Naive thymus-derived CD4-positive, alpha-beta T cell (primary cell): ENCODE data around the gene TBX4. TPM values are rescaled to one million over a fixed set of nuclear protein-coding genes. Genes with fewer than 3 reads are reported as not detected.

ENCODE experiments used
- ATAC-seq: fragments of 150-1000 bp; cut with Tn5 transposase; 2 replicates; pipeline ENCODE4 v1.10.0; 2021; ENCODE audit warnings: mild to moderate bottlenecking, moderate library complexity
- CTCF ChIA-PET: fragments of 350-600 bp; sonication (Branson Sonifier 250); formaldehyde crosslinking; loops from one replicate; lab custom pipeline; 2021; ENCODE audit warnings: antibody characterized with exemption; lab: Charles Lee
- POLR2A ChIA-PET: fragments of 350-600 bp; sonication (Branson Sonifier 250); formaldehyde crosslinking; loops from one replicate; lab custom pipeline; 2021; ENCODE audit warnings: antibody characterized with exemption, inconsistent platforms; lab: Charles Lee
- DNase-seq, 9 donors: peaks; one replicate each; pipeline versions ENCODE4 v3.0.0 to v3.0.0-alpha.2; 2020 to 2022; ENCODE audit warnings: mixed read lengths in 1 of 9
- H3K27ac ChIP-seq: one replicate; pipeline ENCODE4 v1.7.0; 2013; ENCODE audit warnings: mild to moderate bottlenecking, low read depth, low read length, moderate library complexity
- H3K27me3 ChIP-seq, 2 donors: one replicate each; pipeline ENCODE4 v1.7.0; 2013; ENCODE audit warnings: low read length in 2 of 2, mild to moderate bottlenecking in 2 of 2, moderate library complexity in 2 of 2; ENCODE audit not compliant: control insufficient read depth in 2 of 2, insufficient read depth in 2 of 2
- H3K36me3 ChIP-seq, 3 experiments: 1 replicate in 2 of 3; 2 replicates in 1 of 3; pipeline ENCODE4 v1.7.0; 2013; ENCODE audit warnings: low read length in 3 of 3, mild to moderate bottlenecking in 3 of 3, moderate library complexity in 1 of 3; ENCODE audit not compliant: insufficient read depth in 3 of 3, control insufficient read depth in 2 of 3
- H3K4me1 ChIP-seq, 2 donors: one replicate each; pipeline ENCODE4 v1.7.0; 2013; ENCODE audit warnings: low read length in 2 of 2, mild to moderate bottlenecking in 2 of 2, moderate library complexity in 1 of 2; ENCODE audit not compliant: control insufficient read depth in 2 of 2, insufficient read depth in 2 of 2
- H3K4me3 ChIP-seq: 2 replicates; pipeline ENCODE4 v1.7.0; 2013; ENCODE audit warnings: mild to moderate bottlenecking, low read length
- H3K9me3 ChIP-seq, 3 experiments: 1 replicate in 2 of 3; 2 replicates in 1 of 3; pipeline ENCODE4 v1.7.0; 2013; ENCODE audit warnings: low read length in 3 of 3; ENCODE audit not compliant: control insufficient read depth in 2 of 3
- H3K27ac Mint-ChIP-seq, 9 donors: one replicate each; pipeline ENCODE4 v1.8.0; 2020 to 2022; ENCODE audit warnings: mixed read lengths in 9 of 9, mild to moderate bottlenecking in 8 of 9, moderate library complexity in 5 of 9, inconsistent platforms in 2 of 9
- H3K27me3 Mint-ChIP-seq, 5 donors: one replicate each; pipeline ENCODE4 v1.8.0; 2021 to 2022; ENCODE audit warnings: mixed read lengths in 5 of 5, mild to moderate bottlenecking in 1 of 5
- H3K36me3 Mint-ChIP-seq, 5 donors: one replicate each; pipeline ENCODE4 v1.8.0; 2020 to 2022; ENCODE audit warnings: mixed read lengths in 5 of 5, mild to moderate bottlenecking in 3 of 5, inconsistent platforms in 1 of 5
- H3K4me1 Mint-ChIP-seq, 7 donors: one replicate each; pipeline ENCODE4 v1.8.0; 2020 to 2022; ENCODE audit warnings: mixed read lengths in 7 of 7, mild to moderate bottlenecking in 3 of 7, inconsistent platforms in 1 of 7
- H3K4me3 Mint-ChIP-seq, 10 donors: one replicate each; pipeline ENCODE4 v1.8.0; 2020 to 2022; ENCODE audit warnings: mild to moderate bottlenecking in 10 of 10, mixed read lengths in 10 of 10, moderate library complexity in 6 of 10, inconsistent platforms in 2 of 10
- H3K9me3 Mint-ChIP-seq, 11 donors: one replicate each; pipeline ENCODE4 v1.8.0; 2020 to 2022; ENCODE audit warnings: mixed read lengths in 11 of 11, mild to moderate bottlenecking in 4 of 11, inconsistent platforms in 1 of 11, moderate library complexity in 1 of 11
- intact Hi-C, 2 donors: fragments of 100-400 bp; cut with micrococcal nuclease; formaldehyde crosslinking; loops; one replicate each; pipeline ENCODE4 v1.15.1; 2023
- polyA plus RNA-seq, 2 donors: library from polyadenylated mRNA; unstranded; fragments of 300-500 nt; fragmentation: Illumina TruSeq; gene quantifications; one replicate each; pipeline ENCODE4 v1.2.3, GENCODE V29; 2021
- total RNA-seq, 6 experiments: library from RNA in 5 of 6; stranded (reverse) in 5 of 6; gene quantifications; 1 replicate in 5 of 6; 2 replicates in 1 of 6; pipeline ENCODE4 v1.2.3 and lab custom pipeline; 2021 to 2026

Gene TBX4
- total and polyA plus RNA-seq, 7 experiments from 2014 or later = not detected

GRCh38 chr17:61460796-61461585, 8.8 kb downstream of the TBX4 start:
- intact Hi-C loops = no loop called here
- Histone ChIP-seq H3K4me3 (no peak overlapping the region), H3K27ac (no peak overlapping the region), H3K4me1 (peaks cover 0 to 6% of the 10 kb centered on the region in 2 donors), H3K27me3 (peaks cover 0 to 17% of the 10 kb centered on the region in 2 donors), H3K36me3 (no peaks in the 10 kb centered on the region), H3K9me3 (no peaks in the 10 kb centered on the region)
- ChIA-PET POLR2A (no interaction called here), CTCF (no interaction called here)
- peaks cover 66 to 85% (median 78%) of the 10 kb centered on the region in 5 donors for H3K27me3 Mint-ChIP-seq
- no peaks in the 10 kb centered on the region for H3K36me3 Mint-ChIP-seq
- peak overlapping the region in 7 of 10 donors; percentile 5 to 71 (median 45) for H3K4me3 Mint-ChIP-seq
- H3K4me1 Mint-ChIP-seq = peaks cover 11 to 44% (median 34%) of the 10 kb centered on the region in 7 donors
- no peak overlapping the region for H3K27ac Mint-ChIP-seq
- peak in 1 of 9 donors; percentile 9 for DNase-seq
- H3K9me3 Mint-ChIP-seq = no peaks in the 10 kb centered on the region
- no peak for ATAC-seq

DNA sequence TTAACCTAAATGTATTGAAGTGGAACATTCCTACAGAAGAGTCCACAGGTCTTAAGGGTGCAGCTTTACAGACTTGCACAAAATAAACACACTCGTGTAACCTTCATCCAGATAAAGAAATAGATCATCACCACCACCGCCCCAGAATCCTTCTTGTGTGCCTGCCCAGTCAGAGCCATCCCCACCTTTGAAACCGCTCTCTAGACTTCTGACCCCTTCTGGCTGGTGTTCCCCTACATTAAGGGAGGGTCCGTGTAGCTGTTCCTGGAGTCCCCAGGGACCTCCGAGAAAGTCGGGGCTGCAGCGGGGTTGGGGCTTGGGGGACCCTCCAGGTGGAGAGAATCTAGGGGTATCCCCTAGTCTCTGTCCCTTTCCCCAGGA, 9.4 kb downstream of the TBX4 start:
- Histone ChIP-seq H3K4me1 (peaks cover 0 to 2% of the 10 kb centered on the region in 2 donors), H3K27me3 (peaks cover 0 to 17% of the 10 kb centered on the region in 2 donors), H3K4me3 (no peak overlapping the region), H3K9me3 (no peaks in the 10 kb centered on the region), H3K27ac (no peak overlapping the region), H3K36me3 (no peaks in the 10 kb centered on the region)
- ChIA-PET POLR2A (no interaction called here), CTCF (no interaction called here)
- H3K36me3 Mint-ChIP-seq = no peaks in the 10 kb centered on the region
- ATAC-seq (no peak), DNase-seq (no peak)
- peak overlapping the region in 8 of 10 donors; percentile 5 to 71 (median 48) for H3K4me3 Mint-ChIP-seq
- peaks cover 11 to 44% (median 34%) of the 10 kb centered on the region in 7 donors for H3K4me1 Mint-ChIP-seq
- H3K27me3 Mint-ChIP-seq = peaks cover 66 to 89% (median 82%) of the 10 kb centered on the region in 5 donors
- intact Hi-C loops = no loop called here
- no peaks in the 10 kb centered on the region for H3K9me3 Mint-ChIP-seq
- no peak overlapping the region for H3K27ac Mint-ChIP-seq

DNA sequence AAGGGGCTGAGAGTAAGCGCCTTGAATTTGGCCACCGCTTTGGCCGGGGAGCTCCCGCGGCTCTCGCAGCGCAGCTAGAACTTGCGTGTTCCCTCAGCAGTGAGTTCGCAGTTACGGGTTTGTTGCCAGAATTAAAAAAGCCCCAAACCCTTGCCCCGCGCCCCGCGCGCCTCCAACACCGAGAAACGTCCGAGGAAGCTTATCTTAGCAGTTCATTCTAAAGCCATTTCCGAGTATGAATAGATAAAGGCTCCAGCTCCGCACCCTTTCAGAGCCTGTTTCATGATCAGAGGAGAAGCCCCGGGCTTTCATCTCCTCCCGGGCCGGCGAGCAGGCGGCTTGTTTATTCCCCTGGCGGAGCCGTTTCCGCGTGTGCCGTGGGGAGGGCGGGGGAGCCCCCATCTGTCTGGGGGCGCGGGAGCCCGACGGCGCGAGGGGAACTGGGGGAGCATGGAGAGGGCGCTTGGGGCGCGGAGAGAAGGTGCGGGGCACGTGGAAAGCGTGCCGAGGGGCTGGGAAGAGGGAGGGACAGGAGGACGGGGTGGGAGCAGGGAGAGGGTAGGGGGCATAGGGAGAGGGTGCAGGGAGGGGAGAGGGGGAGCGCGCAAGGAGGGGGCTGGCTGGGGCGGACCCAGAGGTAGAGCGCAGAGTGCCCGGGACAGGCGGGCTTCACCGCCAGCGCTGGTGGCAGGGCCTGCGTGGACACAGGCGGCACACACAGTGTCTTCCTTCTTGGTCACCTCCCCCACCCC, 9.9 kb downstream of the TBX4 start:
- POLR2A ChIA-PET = no interaction called here
- H3K4me1 ChIP-seq = no peaks in the 10 kb centered on the region

GRCh38 chr17:61462719-61463315, 10.6 kb downstream of the TBX4 start:
- H3K4me3 Mint-ChIP-seq = peak overlapping the region in 9 of 10 donors; percentile 30 to 71 (median 45)
- H3K4me1 Mint-ChIP-seq = peaks cover 6 to 34% (median 27%) of the 10 kb centered on the region in 7 donors
- H3K36me3 Mint-ChIP-seq = no peaks in the 10 kb centered on the region
- no peak overlapping the region for H3K27ac ChIP-seq
- no peak overlapping the region for H3K27ac Mint-ChIP-seq
- no peaks in the 10 kb centered on the region for H3K36me3 ChIP-seq
- no peaks in the 10 kb centered on the region for H3K9me3 ChIP-seq
- CTCF ChIA-PET = no interaction called here
- no peaks in the 10 kb centered on the region for H3K4me1 ChIP-seq
- peaks cover 0 to 17% of the 10 kb centered on the region in 2 donors for H3K27me3 ChIP-seq
- intact Hi-C loops = no loop called here
- no peak for ATAC-seq
- H3K9me3 Mint-ChIP-seq = no peaks in the 10 kb centered on the region
- peaks cover 58 to 82% (median 74%) of the 10 kb centered on the region in 5 donors for H3K27me3 Mint-ChIP-seq
- H3K4me3 ChIP-seq = no peak overlapping the region
- DNase-seq = no peak
- POLR2A ChIA-PET = no interaction called here

More for the DNA sequence above, 9.9 kb downstream of the TBX4 start:
- peak; percentile 27 for ATAC-seq
- Mint-ChIP-seq H3K27me3 (peaks cover 63 to 86% (median 80%) of the 10 kb centered on the region in 5 donors), H3K4me1 (peaks cover 9 to 41% (median 31%) of the 10 kb centered on the region in 7 donors), H3K9me3 (no peaks in the 10 kb centered on the region), H3K4me3 (peak overlapping the region in 9 of 10 donors; percentile 30 to 71 (median 60)), H3K36me3 (no peaks in the 10 kb centered on the region), H3K27ac (no peak overlapping the region)
- Histone ChIP-seq H3K9me3 (no peaks in the 10 kb centered on the region), H3K27me3 (peaks cover 0 to 17% of the 10 kb centered on the region in 2 donors), H3K36me3 (no peaks in the 10 kb centered on the region), H3K4me3 (no peak overlapping the region), H3K27ac (no peak overlapping the region)
- CTCF ChIA-PET = no interaction called here
- intact Hi-C loops = no loop called here
- no peak for DNase-seq

DNA sequence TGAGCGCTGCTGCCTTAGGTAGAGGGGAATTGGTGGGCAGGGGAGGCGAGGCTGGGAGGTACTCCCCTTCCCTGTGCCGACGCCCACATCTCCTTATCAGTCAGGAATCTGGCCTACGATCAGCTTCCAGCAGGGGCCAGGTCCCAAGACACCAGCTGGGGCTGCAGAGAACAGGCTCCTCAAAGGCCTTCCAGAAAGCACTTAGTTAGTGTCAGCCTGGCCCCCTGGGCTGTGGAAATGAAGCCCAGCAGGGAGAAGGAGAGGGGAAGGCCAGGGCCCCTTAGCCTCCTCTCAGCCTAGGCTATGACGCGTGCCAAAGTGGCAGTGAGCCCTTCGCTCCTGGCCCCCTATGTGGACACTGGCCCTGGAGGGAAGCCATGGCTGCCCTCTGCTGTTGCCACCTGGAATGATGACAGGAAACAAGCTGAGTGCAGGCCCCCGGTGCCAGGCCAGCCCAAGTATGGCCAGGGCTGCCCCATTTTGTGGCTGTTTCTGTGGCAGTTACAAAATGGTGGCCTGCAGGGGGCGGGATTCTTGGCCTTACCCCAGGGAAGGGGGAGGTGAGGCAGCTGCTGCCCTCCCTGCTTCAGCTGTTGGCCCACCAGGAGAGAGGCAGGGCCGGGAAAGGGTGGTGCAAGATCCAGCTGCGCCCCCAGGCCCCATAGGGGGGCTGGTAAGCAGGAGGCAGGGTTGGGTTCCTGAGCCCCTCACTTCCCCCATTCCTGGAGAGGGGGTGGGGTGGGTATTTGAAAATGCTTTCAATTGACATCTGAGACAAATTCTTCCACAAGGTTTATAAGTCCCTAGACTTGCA, 11.3 kb downstream of the TBX4 start:
- H3K36me3 Mint-ChIP-seq = no peaks in the 10 kb centered on the region
- no peaks in the 10 kb centered on the region for H3K9me3 Mint-ChIP-seq
- DNase-seq (no peak), ATAC-seq (no peak)
- CTCF ChIA-PET = no interaction called here
- Histone ChIP-seq H3K9me3 (no peaks in the 10 kb centered on the region), H3K4me1 (no peaks in the 10 kb centered on the region), H3K36me3 (no peaks in the 10 kb centered on the region), H3K27me3 (peaks cover 0 to 17% of the 10 kb centered on the region in 2 donors), H3K27ac (no peak overlapping the region), H3K4me3 (no peak overlapping the region)
- POLR2A ChIA-PET = no interaction called here
- peaks cover 51 to 75% (median 67%) of the 10 kb centered on the region in 5 donors for H3K27me3 Mint-ChIP-seq
- peak overlapping the region in 2 of 10 donors; percentile 45 to 71 for H3K4me3 Mint-ChIP-seq
- intact Hi-C loops = no loop called here
- peaks cover 6 to 27% (median 22%) of the 10 kb centered on the region in 7 donors for H3K4me1 Mint-ChIP-seq
- no peak overlapping the region for H3K27ac Mint-ChIP-seq
